WI38 (cell line): ENCODE results near the gene C1QTNF9B.
"Not testable (repeated sequence)": the region's sequence is repeated elsewhere in the genome, so short reads cannot be mapped to it uniquely, and the experiment has no call there.

ENCODE experiments used
- H3K4me3 ChIP-seq: 2 replicates; pipeline ENCODE4 v1.5.1; 2011; ENCODE audit warnings: low read depth, mild to moderate bottlenecking, control low read depth, low read length
- CTCF ChIP-seq: IDR thresholded peaks from 2 replicates; pipeline ENCODE4 v1.5.1; 2012; ENCODE audit warnings: low read depth, mild to moderate bottlenecking, control low read depth, low read length

The C1QTNF9B gene

GRCh38 chr13:23889615-23890607 lies 7.4 kb downstream of the C1QTNF9B start:
- TF ChIP-seq CTCF, result 0 out of 2 replicates have a peak, but pooled peaks have one; percentile 10
- H3K4me3 ChIP-seq, result peak overlapping the region; percentile 89

- H3K4me3 ChIP-seq, result peak within 1 kb of the TSS; percentile 89
- peak; percentile 40 for TF ChIP-seq CTCF
These were observed 8.4 kb downstream of the C1QTNF9B start, which contains the start of gene MIPEP for GRCh38 chr13:23888658-23889614. MIPEP (minus strand) TSS chr13:23889400; CDS start chr13:23889320, 80 bp downstream.

GRCh38 chr13:23884361-23884760 lies 12.9 kb downstream of the C1QTNF9B start:
- not testable (repeated sequence) for H3K4me3 ChIP-seq

- no peak for TF ChIP-seq CTCF
These were observed 14.0 kb downstream of the C1QTNF9B start for GRCh38 chr13:23883255-23883654.

GRCh38 chr13:23881402-23881800 lies 15.9 kb downstream of the C1QTNF9B start:
- not testable (repeated sequence) for H3K4me3 ChIP-seq

More at GRCh38 chr13:23883255-23883654, 14.0 kb downstream of the C1QTNF9B start:
- no peak overlapping the region for H3K4me3 ChIP-seq

GRCh38 chr13:23880493-23881401 lies 16.6 kb downstream of the C1QTNF9B start:
- not testable (repeated sequence) for H3K4me3 ChIP-seq

GRCh38 chr13:23877286-23877685 lies 20.0 kb downstream of the C1QTNF9B start:
- H3K4me3 ChIP-seq, result no peak overlapping the region
- no peak for TF ChIP-seq CTCF

GRCh38 chr13:23876265-23876664 lies 21.0 kb downstream of the C1QTNF9B start:
- no peak overlapping the region for H3K4me3 ChIP-seq
- TF ChIP-seq CTCF, result peak; percentile 32; the same call in 1 of the 2 replicates
